GM12892 (cell line): Measurements from ENCODE around the gene KCNMA1.

Source experiments
- POLR2A ChIP-seq: IDR thresholded peaks from 2 replicates; pipeline ENCODE4 v1.6.1; 2011; ENCODE audit warnings: low read depth, low read length, control low read depth
- POLR2AphosphoS5 ChIP-seq: IDR thresholded peaks from 2 replicates; pipeline ENCODE4 v1.6.1; 2011; ENCODE audit warnings: low read depth, low read length, control low read depth
- TAF1 ChIP-seq: IDR thresholded peaks from 2 replicates; pipeline ENCODE4 v1.6.1; 2011; ENCODE audit warnings: low read depth, mild to moderate bottlenecking, control low read depth, low read length, borderline replicate concordance

DNA sequence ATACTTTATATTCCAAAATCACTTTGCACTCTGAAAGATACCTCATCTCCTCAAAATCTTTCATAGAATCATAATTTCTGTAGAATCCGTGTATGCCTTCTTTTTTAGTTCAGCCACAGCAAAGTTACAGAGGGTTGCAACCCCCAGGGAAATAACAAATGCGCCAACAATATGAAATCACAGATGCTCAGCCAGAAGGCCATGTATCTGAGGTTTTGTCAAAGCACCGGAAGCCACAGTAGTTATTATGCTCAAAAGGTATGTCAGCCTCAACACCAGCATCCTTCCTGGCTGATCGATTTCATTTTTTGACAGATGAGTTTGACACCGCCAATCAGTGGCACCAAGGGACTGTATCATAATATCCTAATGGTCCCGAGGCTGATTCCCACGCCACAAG lies 204.1 kb downstream of the KCNMA1 start:
- TF ChIP-seq TAF1 (no peak), POLR2A (no peak), POLR2AphosphoS5 (no peak)
